8988T (cell line): ENCODE results near the gene C3orf52.
"Not testable (repeated sequence)": the region's sequence is repeated elsewhere in the genome, so short reads cannot be mapped to it uniquely, and the experiment has no call there.

Source experiments
- DNase-seq: peaks from one replicate; pipeline ENCODE4 v3.0.0; 2011

The C3orf52 gene

GRCh38 chr3:112086076-112086854 is at the start of gene C3orf52:
C3orf52 (plus strand) TSS chr3:112086389; CDS start chr3:112086408, 19 bp downstream.
- DNase-seq = peak; percentile 89

- not testable (repeated sequence) for DNase-seq
Measured at GRCh38 chr3:112037194-112037593, 49.0 kb upstream of the C3orf52 start.

GRCh38 chr3:112038863-112039262 is 47.3 kb upstream of the C3orf52 start:
- DNase-seq = no peak

GRCh38 chr3:112041321-112041720 is 44.9 kb upstream of the C3orf52 start:
- no peak for DNase-seq

GRCh38 chr3:112042842-112043280 is 43.3 kb upstream of the C3orf52 start:
- no peak for DNase-seq

- DNase-seq = peak; percentile 15
Measured at GRCh38 chr3:112043621-112044201, 42.5 kb upstream of the C3orf52 start.

- no peak for DNase-seq
Measured at GRCh38 chr3:112046599-112046998, 39.6 kb upstream of the C3orf52 start.

- DNase-seq = no peak
Measured at GRCh38 chr3:112047264-112047663, 38.9 kb upstream of the C3orf52 start.

- no peak for DNase-seq
Measured at GRCh38 chr3:112048911-112049310, 37.3 kb upstream of the C3orf52 start.

GRCh38 chr3:112053229-112053628 is 33.0 kb upstream of the C3orf52 start:
- DNase-seq = no peak

- no peak for DNase-seq
Measured at GRCh38 chr3:112056451-112056929, 29.7 kb upstream of the C3orf52 start.

GRCh38 chr3:112059497-112059896 is 26.7 kb upstream of the C3orf52 start:
- no peak for DNase-seq

- no peak for DNase-seq
Measured at GRCh38 chr3:112061152-112061551, 25.0 kb upstream of the C3orf52 start.

- DNase-seq = not testable (repeated sequence)
Measured at GRCh38 chr3:112072387-112073060, 13.7 kb upstream of the C3orf52 start.

GRCh38 chr3:112074006-112074405 is 12.2 kb upstream of the C3orf52 start:
- DNase-seq = no peak

- peak; percentile 33 for DNase-seq
Measured at GRCh38 chr3:112074616-112075497, 11.3 kb upstream of the C3orf52 start.

- DNase-seq = no peak
Measured at GRCh38 chr3:112078125-112079083, 7.8 kb upstream of the C3orf52 start.

GRCh38 chr3:112083239-112083638 is 3.0 kb upstream of the C3orf52 start:
- DNase-seq = no peak

GRCh38 chr3:112084980-112085705 is 1.0 kb upstream of the C3orf52 start:
- no peak for DNase-seq

- DNase-seq = no peak
Measured at GRCh38 chr3:112085735-112086075, 484 bp upstream of the C3orf52 start.
